CD8-positive, alpha-beta memory T cell (primary cell): ENCODE measurements around the gene SYCN. TPM values are rescaled to one million over a fixed set of nuclear protein-coding genes. Genes with fewer than 3 reads are reported as not detected.
A peak's percentile ranks its signal among the peaks of the same experiment; 100 is the strongest.

Experiments used
- CTCF ChIA-PET: fragments of 350-600 bp; sonication (Branson Sonifier 250); formaldehyde crosslinking; loops from one replicate; lab custom pipeline; 2021; ENCODE audit warnings: antibody characterized with exemption; lab: Charles Lee
- POLR2A ChIA-PET: fragments of 350-600 bp; sonication (Branson Sonifier 250); formaldehyde crosslinking; loops from one replicate; lab custom pipeline; 2021; ENCODE audit warnings: antibody characterized with exemption; lab: Charles Lee
- DNase-seq, 5 donors: peaks; one replicate each; pipeline versions ENCODE4 v3.0.0 to v3.0.0-alpha.2; 2020 to 2022; ENCODE audit warnings: mixed read lengths in 1 of 5
- H3K27ac ChIP-seq: one replicate; pipeline ENCODE4 v1.7.0; 2013; ENCODE audit warnings: low read depth, mild to moderate bottlenecking, low read length, moderate library complexity
- H3K27me3 ChIP-seq: 2 replicates; pipeline ENCODE4 v1.7.0; 2013; ENCODE audit warnings: low read length, mild to moderate bottlenecking; ENCODE audit not compliant: insufficient read depth, poor library complexity, severe bottlenecking
- H3K36me3 ChIP-seq: 2 replicates; pipeline ENCODE4 v1.7.0; 2013; ENCODE audit warnings: mild to moderate bottlenecking, low read length, moderate library complexity; ENCODE audit not compliant: insufficient read depth
- H3K4me1 ChIP-seq: 2 replicates; pipeline ENCODE4 v1.7.0; 2013; ENCODE audit warnings: mild to moderate bottlenecking, low read length, moderate library complexity; ENCODE audit not compliant: insufficient read depth
- H3K4me3 ChIP-seq: 2 replicates; pipeline ENCODE4 v1.7.0; 2013; ENCODE audit warnings: mild to moderate bottlenecking, low read length
- H3K9me3 ChIP-seq: 2 replicates; pipeline ENCODE4 v1.7.0; 2013; ENCODE audit warnings: mild to moderate bottlenecking, low read length
- H3K27ac Mint-ChIP-seq, 8 donors: one replicate each; pipeline ENCODE4 v1.8.0; 2020 to 2021; ENCODE audit warnings: mixed read lengths in 8 of 8, mild to moderate bottlenecking in 6 of 8, inconsistent platforms in 3 of 8, moderate library complexity in 3 of 8
- H3K27me3 Mint-ChIP-seq, 2 donors: one replicate each; pipeline ENCODE4 v1.8.0; 2020 to 2021; ENCODE audit warnings: mixed read lengths in 2 of 2, mild to moderate bottlenecking in 1 of 2, moderate library complexity in 1 of 2
- H3K36me3 Mint-ChIP-seq, 3 donors: one replicate each; pipeline ENCODE4 v1.8.0; 2020 to 2021; ENCODE audit warnings: mixed read lengths in 3 of 3, inconsistent platforms in 1 of 3, mild to moderate bottlenecking in 1 of 3
- H3K4me1 Mint-ChIP-seq, 3 donors: one replicate each; pipeline ENCODE4 v1.8.0; 2020 to 2021; ENCODE audit warnings: mixed read lengths in 3 of 3, inconsistent platforms in 1 of 3, mild to moderate bottlenecking in 1 of 3
- H3K4me3 Mint-ChIP-seq, 7 donors: one replicate each; pipeline ENCODE4 v1.8.0; 2020 to 2021; ENCODE audit warnings: mixed read lengths in 7 of 7, mild to moderate bottlenecking in 6 of 7, moderate library complexity in 4 of 7, inconsistent platforms in 2 of 7
- H3K9me3 Mint-ChIP-seq, 5 donors: one replicate each; pipeline ENCODE4 v1.8.0; 2020 to 2022; ENCODE audit warnings: mixed read lengths in 5 of 5, mild to moderate bottlenecking in 3 of 5, moderate library complexity in 2 of 5, inconsistent platforms in 1 of 5
- polyA plus RNA-seq: library from polyadenylated mRNA; unstranded; fragments of 300-500 nt; fragmentation: Illumina TruSeq; gene quantifications from one replicate; pipeline ENCODE4 v1.2.3, GENCODE V29; 2021
- total RNA-seq, 2 experiments: library from RNA; stranded (reverse); gene quantifications; one replicate each; pipeline ENCODE4 v1.2.3, GENCODE V29; 2021

The SYCN gene
- total and polyA plus RNA-seq, 3 experiments from 2014 or later, result not detected

- H3K27ac Mint-ChIP-seq, result no peak overlapping the region
- H3K4me3 Mint-ChIP-seq, result no peak overlapping the region
- ChIA-PET CTCF (no interaction called here), POLR2A (no interaction called here)
- H3K36me3 Mint-ChIP-seq, result no peaks in the 10 kb centered on the region
- H3K27ac ChIP-seq, result no peak overlapping the region
- no peak overlapping the region for H3K4me3 ChIP-seq
- no peaks in the 10 kb centered on the region for H3K4me1 ChIP-seq
- no peaks in the 10 kb centered on the region for H3K9me3 ChIP-seq
- H3K9me3 Mint-ChIP-seq, result peaks cover 0 to 2% (median 0%) of the 10 kb centered on the region in 5 donors
- H3K4me1 Mint-ChIP-seq, result no peaks in the 10 kb centered on the region
- H3K36me3 ChIP-seq, result no peaks in the 10 kb centered on the region
- DNase-seq, result no peak
- peaks cover 13% of the 10 kb centered on the region for H3K27me3 ChIP-seq
- H3K27me3 Mint-ChIP-seq, result peaks cover 27% of the 10 kb centered on the region in 2 donors
Measured at GRCh38 chr19:39207293-39207836, 3.3 kb upstream of the SYCN start.

- ChIA-PET CTCF (no interaction called here), POLR2A (no interaction called here)
- H3K4me3 Mint-ChIP-seq, result no peak overlapping the region
- Histone ChIP-seq H3K27ac (no peak overlapping the region), H3K4me3 (no peak overlapping the region), H3K27me3 (peaks cover 19% of the 10 kb centered on the region), H3K4me1 (no peaks in the 10 kb centered on the region), H3K9me3 (no peaks in the 10 kb centered on the region), H3K36me3 (no peaks in the 10 kb centered on the region)
- H3K36me3 Mint-ChIP-seq, result no peaks in the 10 kb centered on the region
- H3K27me3 Mint-ChIP-seq, result peaks cover 31 to 36% of the 10 kb centered on the region in 2 donors
- no peak overlapping the region for H3K27ac Mint-ChIP-seq
- no peak for DNase-seq
- H3K4me1 Mint-ChIP-seq, result no peaks in the 10 kb centered on the region
- H3K9me3 Mint-ChIP-seq, result peaks cover 0 to 2% (median 0%) of the 10 kb centered on the region in 5 donors
Measured at GRCh38 chr19:39206122-39206521, 2.1 kb upstream of the SYCN start.

GRCh38 chr19:39205449-39205764, 1.3 kb upstream of the SYCN start:
- no peaks in the 10 kb centered on the region for H3K36me3 ChIP-seq
- Mint-ChIP-seq H3K36me3 (peaks cover 0 to 4% (median 0%) of the 10 kb centered on the region in 3 donors), H3K9me3 (peaks cover 0 to 2% (median 0%) of the 10 kb centered on the region in 5 donors), H3K27me3 (peaks cover 38 to 43% of the 10 kb centered on the region in 2 donors), H3K4me1 (no peaks in the 10 kb centered on the region), H3K27ac (peak overlapping the region in 1 of 8 donors; percentile 52), H3K4me3 (no peak overlapping the region)
- H3K4me3 ChIP-seq, result no peak overlapping the region
- H3K27me3 ChIP-seq, result peaks cover 19% of the 10 kb centered on the region
- ChIA-PET POLR2A (no interaction called here), CTCF (no interaction called here)
- no peak for DNase-seq
- no peaks in the 10 kb centered on the region for H3K4me1 ChIP-seq
- no peaks in the 10 kb centered on the region for H3K9me3 ChIP-seq
- no peak overlapping the region for H3K27ac ChIP-seq

GRCh38 chr19:39202998-39203355, 1.1 kb downstream of the SYCN start:
- DNase-seq, result no peak
- Mint-ChIP-seq H3K27me3 (peaks cover 58 to 61% of the 10 kb centered on the region in 2 donors), H3K4me3 (peak overlapping the region in 1 of 7 donors; percentile 74), H3K27ac (no peak overlapping the region), H3K36me3 (peaks cover 0 to 4% (median 0%) of the 10 kb centered on the region in 3 donors), H3K4me1 (no peaks in the 10 kb centered on the region), H3K9me3 (peaks cover 0 to 2% (median 0%) of the 10 kb centered on the region in 5 donors)
- ChIA-PET POLR2A (no interaction called here), CTCF (interaction anchor here (1.0 to 1.3 kb wide), 3 partner anchors 11 to 16 kb away, joined by 3 to 4 read pairs (median 3); no protein-coding TSS in a partner anchor)
- Histone ChIP-seq H3K9me3 (no peaks in the 10 kb centered on the region), H3K36me3 (no peaks in the 10 kb centered on the region), H3K27ac (no peak overlapping the region), H3K4me1 (no peaks in the 10 kb centered on the region), H3K27me3 (peaks cover 22% of the 10 kb centered on the region), H3K4me3 (no peak overlapping the region)

GRCh38 chr19:39200803-39201115, 3.3 kb downstream of the SYCN start:
- no peak for DNase-seq
- Histone ChIP-seq H3K27me3 (peaks cover 31% of the 10 kb centered on the region), H3K9me3 (no peaks in the 10 kb centered on the region), H3K27ac (no peak overlapping the region), H3K4me1 (peaks cover 10% of the 10 kb centered on the region), H3K4me3 (no peak overlapping the region), H3K36me3 (no peaks in the 10 kb centered on the region)
- Mint-ChIP-seq H3K27me3 (peaks cover 56 to 77% of the 10 kb centered on the region in 2 donors), H3K4me1 (peaks cover 14 to 18% (median 16%) of the 10 kb centered on the region in 3 donors), H3K36me3 (peaks cover 0 to 4% (median 1%) of the 10 kb centered on the region in 3 donors), H3K27ac (no peak overlapping the region), H3K4me3 (no peak overlapping the region), H3K9me3 (peaks cover 0 to 2% (median 0%) of the 10 kb centered on the region in 5 donors)
- CTCF ChIA-PET, result no interaction called here
- POLR2A ChIA-PET, result no interaction called here

- H3K27me3 ChIP-seq, result peaks cover 31% of the 10 kb centered on the region
- H3K4me1 ChIP-seq, result peaks cover 15% of the 10 kb centered on the region
- peaks cover 56 to 78% of the 10 kb centered on the region in 2 donors for H3K27me3 Mint-ChIP-seq
- peaks cover 20 to 24% (median 21%) of the 10 kb centered on the region in 3 donors for H3K4me1 Mint-ChIP-seq
- peak overlapping the region in 1 of 7 donors; percentile 65 for H3K4me3 Mint-ChIP-seq
- peaks cover 0 to 4% (median 1%) of the 10 kb centered on the region in 3 donors for H3K36me3 Mint-ChIP-seq
- no peak overlapping the region for H3K27ac Mint-ChIP-seq
- H3K9me3 ChIP-seq, result no peaks in the 10 kb centered on the region
- H3K9me3 Mint-ChIP-seq, result peaks cover 0 to 2% (median 0%) of the 10 kb centered on the region in 5 donors
- POLR2A ChIA-PET, result no interaction called here
- no peak for DNase-seq
- H3K36me3 ChIP-seq, result no peaks in the 10 kb centered on the region
- CTCF ChIA-PET, result no interaction called here
- no peak overlapping the region for H3K27ac ChIP-seq
- H3K4me3 ChIP-seq, result no peak overlapping the region
Measured at GRCh38 chr19:39200066-39200802, 3.8 kb downstream of the SYCN start.

GRCh38 chr19:39199025-39199424, 5.0 kb downstream of the SYCN start:
- no peak overlapping the region for H3K27ac ChIP-seq
- POLR2A ChIA-PET, result no interaction called here
- no peaks in the 10 kb centered on the region for H3K36me3 ChIP-seq
- H3K27ac Mint-ChIP-seq, result no peak overlapping the region
- no peaks in the 10 kb centered on the region for H3K9me3 ChIP-seq
- peaks cover 19% of the 10 kb centered on the region for H3K4me1 ChIP-seq
- DNase-seq, result no peak
- CTCF ChIA-PET, result interaction anchor here (1.0 kb wide), 1 partner anchor 128 kb away, joined by 3 read pairs; no protein-coding TSS in a partner anchor
- peak overlapping the region in 1 of 7 donors; percentile 49 for H3K4me3 Mint-ChIP-seq
- peaks cover 24 to 26% (median 24%) of the 10 kb centered on the region in 3 donors for H3K4me1 Mint-ChIP-seq
- H3K36me3 Mint-ChIP-seq, result peaks cover 0 to 4% (median 1%) of the 10 kb centered on the region in 3 donors
- peaks cover 58 to 80% of the 10 kb centered on the region in 2 donors for H3K27me3 Mint-ChIP-seq
- peaks cover 38% of the 10 kb centered on the region for H3K27me3 ChIP-seq
- peaks cover 0 to 2% (median 0%) of the 10 kb centered on the region in 5 donors for H3K9me3 Mint-ChIP-seq
- H3K4me3 ChIP-seq, result no peak overlapping the region

GRCh38 chr19:39197808-39198207, 6.3 kb downstream of the SYCN start:
- Mint-ChIP-seq H3K27ac (no peak overlapping the region), H3K4me3 (peak overlapping the region in 4 of 7 donors; percentile 18 to 68 (median 46)), H3K4me1 (peaks cover 24 to 26% (median 24%) of the 10 kb centered on the region in 3 donors), H3K36me3 (peaks cover 0 to 4% (median 1%) of the 10 kb centered on the region in 3 donors), H3K9me3 (no peaks in the 10 kb centered on the region), H3K27me3 (peaks cover 51 to 77% of the 10 kb centered on the region in 2 donors)
- POLR2A ChIA-PET, result no interaction called here
- Histone ChIP-seq H3K4me3 (no peak overlapping the region), H3K27me3 (peaks cover 34% of the 10 kb centered on the region), H3K27ac (no peak overlapping the region), H3K36me3 (no peaks in the 10 kb centered on the region), H3K4me1 (peaks cover 19% of the 10 kb centered on the region), H3K9me3 (no peaks in the 10 kb centered on the region)
- CTCF ChIA-PET, result no interaction called here
- DNase-seq, result no peak
